GM18868 (cell line): Measurements from ENCODE around the gene FTH1.

Experiments
- ATAC-seq: cut with Tn5 transposase; IDR thresholded peaks from one replicate; pipeline ENCODE4 v1.9.1; 2021; ENCODE audit warnings: mild to moderate bottlenecking, moderate library complexity; ENCODE audit not compliant: unreplicated experiment

Gene FTH1

GRCh38 chr11:61949169-61950034 lies 18.0 kb downstream of the FTH1 start:
- ATAC-seq: no peak

- no peak for ATAC-seq
Measured at GRCh38 chr11:61948505-61948904, 18.9 kb downstream of the FTH1 start.

DNA sequence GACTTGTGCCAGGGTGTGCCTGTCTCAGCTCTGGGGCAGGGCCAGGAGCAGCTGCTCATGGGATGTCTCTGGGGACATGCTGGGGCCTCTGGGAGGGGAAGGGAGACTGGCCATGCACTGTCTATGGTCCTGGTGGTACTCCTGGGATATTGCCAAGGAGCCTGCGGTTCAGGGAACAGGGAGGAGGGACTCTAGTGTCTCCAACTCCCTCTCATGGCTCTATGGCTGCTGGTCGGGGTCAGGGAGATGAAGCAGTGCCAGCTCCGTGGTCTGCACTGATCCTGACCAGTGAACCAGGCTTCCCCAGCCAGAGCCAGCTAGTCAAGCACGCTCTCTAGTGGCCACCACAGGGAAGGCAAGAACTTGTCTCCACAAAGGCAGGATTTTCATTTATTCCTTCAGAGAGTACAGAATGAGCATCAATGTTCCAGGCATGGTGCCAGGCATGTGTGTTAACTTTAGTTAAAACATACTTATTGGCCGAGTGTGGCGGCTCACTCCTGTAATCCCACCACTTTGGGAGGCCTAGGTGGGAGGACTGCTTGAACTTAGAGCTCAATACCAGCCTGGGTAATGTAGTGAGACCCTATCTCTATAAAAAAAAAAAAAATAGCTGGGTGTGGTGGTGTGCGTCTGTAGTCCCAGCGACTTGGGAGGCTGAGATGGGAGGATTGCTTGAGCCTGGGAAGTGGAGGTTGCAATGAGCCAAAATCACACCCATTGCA lies 19.8 kb downstream of the FTH1 start:
- no peak for ATAC-seq

DNA sequence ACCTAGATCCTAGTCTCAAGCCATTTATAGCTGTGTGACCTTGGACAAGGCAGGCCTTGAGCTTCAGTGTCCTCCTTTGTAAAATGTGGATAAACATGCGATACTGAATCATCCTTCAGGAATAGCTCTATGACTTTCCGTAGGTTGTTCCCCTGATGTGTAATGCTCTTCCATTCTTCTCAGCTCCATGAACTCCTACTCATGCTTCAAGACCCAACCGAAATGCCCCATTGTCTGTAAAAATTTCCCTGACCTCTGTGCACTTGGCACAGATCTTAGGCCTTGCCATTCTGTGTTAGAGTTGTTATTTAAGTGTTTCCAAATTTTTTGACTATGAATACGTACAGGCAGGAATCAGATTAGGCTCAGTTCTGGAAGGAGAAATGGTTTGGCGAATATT lies 20.5 kb downstream of the FTH1 start:
- ATAC-seq: no peak

DNA sequence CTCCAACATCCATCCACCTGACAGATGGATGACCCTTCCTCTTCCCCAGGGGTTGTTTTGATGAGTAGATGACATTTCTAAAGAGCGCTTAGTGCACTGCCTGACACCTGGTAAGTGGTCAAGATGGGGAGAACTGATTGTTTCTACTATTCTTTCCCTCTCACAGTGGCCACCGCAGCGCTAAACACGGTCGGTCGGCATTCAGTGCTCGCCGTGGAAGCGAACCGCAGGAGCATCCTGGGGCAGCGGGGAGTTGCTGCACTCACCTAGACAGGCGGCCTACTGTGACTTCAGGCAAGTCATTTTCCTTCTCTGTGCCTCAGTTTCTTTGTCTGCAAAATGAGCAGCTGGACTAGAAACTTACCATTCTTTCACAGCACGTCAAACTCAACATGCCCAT lies 22.2 kb downstream of the FTH1 start:
- no peak for ATAC-seq

GRCh38 chr11:61940466-61940865 lies 27.0 kb downstream of the FTH1 start:
- ATAC-seq: no peak

DNA sequence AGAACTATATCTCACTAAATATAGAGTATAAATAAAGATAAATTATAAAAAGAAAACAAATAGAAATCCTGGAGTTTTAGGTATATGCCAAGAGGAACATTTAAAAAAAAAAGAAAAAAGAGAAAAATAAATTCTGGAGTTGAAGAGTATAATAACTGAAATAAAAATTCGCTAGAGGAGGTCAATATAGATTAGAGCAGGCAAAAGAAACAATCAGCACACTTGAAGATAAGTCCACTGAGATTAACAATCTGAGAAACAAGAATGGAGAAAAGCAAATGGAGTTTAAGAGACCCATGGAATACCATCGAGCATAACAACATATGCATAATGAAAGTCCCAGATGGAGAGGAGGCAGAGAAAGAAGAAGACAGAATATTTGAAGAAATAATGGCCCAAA lies 31.6 kb downstream of the FTH1 start:
- no peak for ATAC-seq

- ATAC-seq: no peak
Measured at GRCh38 chr11:61930933-61931332, 36.5 kb downstream of the FTH1 start.

GRCh38 chr11:61928606-61929005 lies 38.8 kb downstream of the FTH1 start:
- ATAC-seq: no peak

- ATAC-seq: no peak
Measured at GRCh38 chr11:61927501-61927900, 39.9 kb downstream of the FTH1 start.

DNA sequence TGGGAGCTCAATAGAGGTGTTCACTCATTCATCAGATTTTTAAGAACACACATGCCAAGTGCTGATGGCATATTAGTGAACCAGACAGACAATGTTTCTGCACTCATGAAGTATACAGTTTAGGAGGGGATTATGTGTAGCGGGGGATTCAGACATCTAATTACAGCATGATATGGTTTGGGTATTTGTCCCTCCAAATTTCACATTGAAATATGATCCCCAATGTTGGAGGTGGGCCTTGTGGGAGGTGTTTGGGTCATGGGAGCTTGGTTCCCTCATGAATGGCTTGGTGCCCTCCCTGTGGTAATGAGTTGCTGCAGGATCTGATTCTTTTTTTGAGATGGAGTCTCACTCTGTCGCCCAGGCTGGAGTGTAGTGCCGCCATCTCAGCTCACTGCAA lies 41.2 kb downstream of the FTH1 start:
- no peak for ATAC-seq

GRCh38 chr11:61925736-61926135 lies 41.7 kb downstream of the FTH1 start:
- no peak for ATAC-seq

GRCh38 chr11:61924064-61924455 lies 43.4 kb downstream of the FTH1 start:
- no peak for ATAC-seq

GRCh38 chr11:61923166-61924063 lies 44.0 kb downstream of the FTH1 start:
- no peak for ATAC-seq

DNA sequence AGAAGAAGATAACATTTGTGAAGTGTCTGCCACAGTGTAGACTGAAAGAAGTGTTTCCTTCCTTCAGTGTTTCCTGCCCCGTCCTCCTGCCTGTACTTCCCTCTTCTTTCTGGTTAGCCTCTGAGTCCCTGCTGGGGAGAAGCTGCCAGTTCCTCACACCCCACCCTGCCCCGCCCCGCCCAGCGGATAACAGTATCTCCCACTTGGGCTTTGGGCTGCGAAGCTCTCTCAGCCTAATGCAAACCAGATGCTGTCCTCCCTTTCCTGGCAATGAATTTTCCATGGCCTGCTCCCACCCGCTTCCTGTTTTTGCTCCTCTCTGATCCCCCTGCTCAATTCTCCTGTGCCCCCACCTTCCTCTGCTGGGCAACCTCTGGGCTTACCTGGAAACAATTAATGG lies 44.9 kb downstream of the FTH1 start:
- ATAC-seq: no peak

DNA sequence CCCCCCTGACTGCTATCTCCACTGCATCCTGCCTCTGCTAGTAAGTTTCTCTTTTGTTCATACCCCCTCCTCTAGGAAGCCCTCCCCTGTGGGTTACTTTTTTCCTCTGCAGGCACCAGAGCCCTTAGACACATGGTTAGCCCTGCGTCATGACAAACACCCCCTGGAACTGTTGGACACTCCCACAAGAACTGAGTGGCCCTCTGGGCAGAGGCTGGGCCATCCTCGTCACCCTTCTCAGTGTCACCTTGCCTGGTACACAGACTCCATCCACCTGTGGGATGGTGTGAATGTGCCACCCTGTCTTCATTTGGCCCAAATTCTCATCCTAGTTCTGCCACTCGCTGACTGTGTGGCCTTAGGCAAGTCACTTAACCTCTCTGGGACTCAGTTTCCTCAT lies 46.0 kb downstream of the FTH1 start:
- no peak for ATAC-seq

DNA sequence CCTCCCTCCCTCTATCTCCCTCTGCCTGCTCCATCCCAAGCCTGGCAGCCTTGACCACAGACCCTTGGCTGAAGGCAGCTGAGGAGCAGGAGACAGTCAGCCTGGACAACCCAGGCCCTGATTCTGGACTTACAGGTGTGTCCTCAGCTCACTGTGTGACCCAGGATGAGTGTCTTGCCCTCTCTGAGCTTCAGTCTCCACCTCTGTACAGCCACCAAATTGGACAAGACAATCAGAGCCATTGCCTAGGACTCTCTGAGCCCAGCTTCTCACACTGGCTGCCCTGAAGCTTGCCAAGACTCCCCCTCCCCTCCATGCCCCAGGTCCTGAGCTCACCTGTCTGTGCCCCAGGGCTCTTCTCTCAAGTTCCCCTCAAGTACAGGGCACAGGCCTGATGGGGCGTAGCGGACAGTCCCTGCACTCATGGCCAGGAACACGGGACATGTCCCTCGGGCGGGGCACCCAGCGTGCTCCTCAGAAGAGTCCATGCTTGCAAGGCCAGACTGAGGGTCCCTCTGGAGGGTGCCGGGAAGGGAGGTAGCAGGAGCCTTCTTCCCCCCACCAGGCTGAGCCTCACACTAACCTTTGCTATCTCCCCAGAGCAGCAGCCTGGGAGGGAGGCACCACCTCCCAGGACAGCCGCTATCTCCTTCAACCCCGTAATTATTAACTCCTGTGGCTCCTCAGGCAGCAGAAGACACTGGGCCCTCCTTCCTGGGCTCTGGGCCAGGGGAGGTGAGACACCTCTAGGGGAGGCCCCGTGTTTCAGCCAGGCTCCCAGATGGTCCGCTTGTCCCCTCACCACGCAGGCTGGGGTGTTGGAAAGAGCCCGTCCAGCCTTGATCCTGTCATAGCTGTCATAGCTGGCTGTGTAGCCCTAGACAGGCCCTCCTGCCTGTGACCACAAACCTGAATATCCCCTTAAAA lies 47.5 kb downstream of the FTH1 start:
- ATAC-seq: no peak

GRCh38 chr11:61918938-61919704 lies 48.3 kb downstream of the FTH1 start:
- ATAC-seq: no peak

GRCh38 chr11:61918251-61918937 lies 49.0 kb downstream of the FTH1 start:
- no peak for ATAC-seq
